Mesothelial cell of epicardium (in vitro differentiated cells): ENCODE measurements around the gene UTP14C. TPM values are rescaled to one million over a fixed set of nuclear protein-coding genes. Genes with fewer than 3 reads are reported as not detected.

Experiments used
- DNase-seq, 2 experiments: peaks; one replicate each; pipeline ENCODE4 v3.0.0; 2021; ENCODE audit warnings: low spot score in 2 of 2; ENCODE audit not compliant: unreplicated experiment in 2 of 2
- H3K27ac Mint-ChIP-seq: 2 replicates; pipeline ENCODE4 v1.8.0; 2021; ENCODE audit warnings: mixed read lengths
- H3K27me3 Mint-ChIP-seq: 2 replicates; pipeline ENCODE4 v1.8.0; 2021; ENCODE audit warnings: low read depth, mixed read lengths
- H3K36me3 Mint-ChIP-seq: 2 replicates; pipeline ENCODE4 v1.8.0; 2021; ENCODE audit warnings: mixed read lengths
- H3K4me1 Mint-ChIP-seq: 2 replicates; pipeline ENCODE4 v1.8.0; 2021; ENCODE audit warnings: mixed read lengths
- H3K4me3 Mint-ChIP-seq: 2 replicates; pipeline ENCODE4 v1.8.0; 2021; ENCODE audit warnings: mild to moderate bottlenecking, moderate library complexity, mixed read lengths
- H3K9me3 Mint-ChIP-seq: 2 replicates; pipeline ENCODE4 v1.8.0; 2021; ENCODE audit warnings: mixed read lengths
- total RNA-seq: library from RNA; stranded (reverse); gene quantifications from 3 replicates; pipeline ENCODE4 v1.2.1, GENCODE V29; 2021
- TF ChIP-seq, protein P1 (sequence below): fragments of 200-600 bp; sonication (generic); IDR thresholded peaks from one replicate; pipeline ENCODE4 v1.5.0; 2021; ENCODE audit warnings: antibody characterized with exemption; ENCODE audit not compliant: unreplicated experiment

The UTP14C gene
- total RNA-seq, 1 donor from 2014 or later: 27.1 TPM

DNA sequence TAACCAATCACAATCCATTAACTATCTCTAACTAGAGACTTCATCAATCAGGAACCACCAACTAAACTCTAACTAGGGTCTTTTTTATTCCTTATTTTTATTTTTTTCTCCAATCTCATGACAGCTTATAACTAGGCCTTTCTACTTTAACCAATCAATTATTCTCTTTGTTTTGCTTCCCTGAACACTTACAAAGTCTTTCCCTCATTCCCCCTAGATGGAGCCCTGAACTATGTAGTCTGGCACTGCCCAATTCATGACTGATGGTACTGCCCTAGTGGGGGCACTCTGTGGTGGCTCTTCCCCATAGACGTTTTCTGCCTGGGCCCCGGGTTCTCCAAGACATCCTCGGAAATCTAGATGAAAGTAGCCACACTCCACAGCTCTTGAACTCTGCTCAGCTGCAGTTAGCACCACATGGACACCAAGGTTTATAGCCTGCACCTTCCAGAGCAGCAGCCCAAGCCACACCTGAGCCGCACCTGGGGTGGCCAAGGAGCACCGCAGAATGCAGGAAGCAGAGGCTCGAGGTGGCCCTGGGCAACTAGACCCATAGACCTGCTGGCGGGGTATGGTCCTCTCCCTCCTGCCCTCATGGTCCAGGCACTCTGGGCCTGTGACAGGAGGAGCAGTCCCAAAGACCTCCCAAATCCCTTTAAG lies 19.9 kb upstream of the UTP14C start:
- DNase-seq: no peak
- peaks cover 56% of the 10 kb centered on the region for H3K4me1 Mint-ChIP-seq
- peak overlapping the region; percentile 60 for H3K27ac Mint-ChIP-seq
- no peaks in the 10 kb centered on the region for H3K27me3 Mint-ChIP-seq
- TF ChIP-seq, protein P1, sequence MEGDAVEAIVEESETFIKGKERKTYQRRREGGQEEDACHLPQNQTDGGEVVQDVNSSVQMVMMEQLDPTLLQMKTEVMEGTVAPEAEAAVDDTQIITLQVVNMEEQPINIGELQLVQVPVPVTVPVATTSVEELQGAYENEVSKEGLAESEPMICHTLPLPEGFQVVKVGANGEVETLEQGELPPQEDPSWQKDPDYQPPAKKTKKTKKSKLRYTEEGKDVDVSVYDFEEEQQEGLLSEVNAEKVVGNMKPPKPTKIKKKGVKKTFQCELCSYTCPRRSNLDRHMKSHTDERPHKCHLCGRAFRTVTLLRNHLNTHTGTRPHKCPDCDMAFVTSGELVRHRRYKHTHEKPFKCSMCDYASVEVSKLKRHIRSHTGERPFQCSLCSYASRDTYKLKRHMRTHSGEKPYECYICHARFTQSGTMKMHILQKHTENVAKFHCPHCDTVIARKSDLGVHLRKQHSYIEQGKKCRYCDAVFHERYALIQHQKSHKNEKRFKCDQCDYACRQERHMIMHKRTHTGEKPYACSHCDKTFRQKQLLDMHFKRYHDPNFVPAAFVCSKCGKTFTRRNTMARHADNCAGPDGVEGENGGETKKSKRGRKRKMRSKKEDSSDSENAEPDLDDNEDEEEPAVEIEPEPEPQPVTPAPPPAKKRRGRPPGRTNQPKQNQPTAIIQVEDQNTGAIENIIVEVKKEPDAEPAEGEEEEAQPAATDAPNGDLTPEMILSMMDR: no peak
- H3K4me3 Mint-ChIP-seq: no peak overlapping the region
- H3K9me3 Mint-ChIP-seq: no peaks in the 10 kb centered on the region
- H3K36me3 Mint-ChIP-seq: peaks cover 13% of the 10 kb centered on the region

DNA sequence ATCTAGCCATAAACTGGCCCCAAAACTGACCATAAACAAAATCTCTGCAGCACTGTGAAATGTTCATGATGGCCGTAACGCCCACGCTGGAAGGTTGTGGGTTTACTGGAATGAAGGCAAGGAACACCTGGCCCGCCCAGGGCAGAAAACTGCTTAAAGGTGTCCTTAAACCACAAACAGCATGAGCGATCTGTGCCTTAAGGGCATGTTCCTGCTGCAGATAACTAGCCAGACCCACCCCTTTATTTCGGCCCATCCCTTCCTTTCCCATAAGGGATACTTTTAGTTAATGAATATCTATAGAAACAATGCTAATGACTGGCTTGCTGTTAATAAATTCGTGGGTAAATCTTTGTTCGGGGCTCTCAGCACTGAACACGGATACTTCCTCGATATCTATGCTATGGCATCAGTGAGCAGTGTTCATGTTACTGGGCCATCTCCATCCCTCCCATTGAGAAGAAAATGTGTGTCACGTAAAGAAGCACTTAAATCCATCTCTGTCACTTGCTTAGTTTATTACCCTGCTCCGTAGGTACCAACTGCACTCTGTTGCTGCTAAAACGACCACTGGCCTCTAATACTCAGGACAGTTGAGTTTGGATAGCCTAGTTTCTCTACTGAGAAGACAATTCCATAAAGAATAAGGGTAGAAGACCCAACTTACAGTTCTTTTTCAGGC lies 18.5 kb upstream of the UTP14C start:
- DNase-seq: no peak
- Mint-ChIP-seq H3K27ac (no peak overlapping the region), H3K27me3 (no peaks in the 10 kb centered on the region), H3K4me1 (peaks cover 57% of the 10 kb centered on the region), H3K9me3 (no peaks in the 10 kb centered on the region), H3K36me3 (peaks cover 13% of the 10 kb centered on the region), H3K4me3 (no peak overlapping the region)
- TF ChIP-seq, protein P1: no peak

DNA sequence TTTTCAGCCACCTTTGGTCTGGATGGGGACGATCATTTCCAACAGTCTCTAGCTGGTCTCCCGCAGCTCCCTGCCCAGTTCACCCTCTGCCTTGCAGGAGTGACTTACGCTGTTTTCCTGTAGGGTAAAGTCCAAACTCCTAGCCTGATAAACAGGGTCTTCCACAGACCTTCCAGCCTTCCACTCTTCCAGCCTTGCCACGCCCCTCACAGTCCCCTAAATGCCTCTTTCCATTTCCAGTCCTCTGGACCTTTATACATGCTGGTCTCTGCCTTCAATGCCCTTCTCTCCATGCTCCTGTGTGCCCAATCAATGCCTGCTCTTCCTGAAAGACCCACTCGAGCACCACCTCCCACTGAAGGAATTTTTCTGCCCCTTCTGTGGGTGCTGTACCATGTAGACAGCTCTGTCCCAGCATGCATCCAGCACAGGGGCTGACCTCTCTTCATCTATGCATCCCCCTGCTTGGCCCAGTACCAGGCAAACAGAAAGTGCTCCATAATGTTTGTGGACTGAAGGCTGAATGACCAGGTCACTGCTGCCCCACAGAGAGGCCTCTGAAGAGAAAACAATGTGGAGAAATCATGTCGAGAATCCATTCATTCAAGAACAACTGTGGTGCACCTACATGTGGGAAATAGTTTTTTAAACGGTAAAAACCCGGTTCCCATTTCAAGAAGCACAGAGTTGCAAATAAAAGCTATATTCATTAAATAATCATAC lies 17.8 kb upstream of the UTP14C start:
- no peaks in the 10 kb centered on the region for H3K27me3 Mint-ChIP-seq
- H3K36me3 Mint-ChIP-seq: peaks cover 13% of the 10 kb centered on the region
- no peak overlapping the region for H3K27ac Mint-ChIP-seq
- no peaks in the 10 kb centered on the region for H3K9me3 Mint-ChIP-seq
- peaks cover 54% of the 10 kb centered on the region for H3K4me1 Mint-ChIP-seq
- TF ChIP-seq, protein P1: no peak
- no peak for DNase-seq
- H3K4me3 Mint-ChIP-seq: no peak overlapping the region

DNA sequence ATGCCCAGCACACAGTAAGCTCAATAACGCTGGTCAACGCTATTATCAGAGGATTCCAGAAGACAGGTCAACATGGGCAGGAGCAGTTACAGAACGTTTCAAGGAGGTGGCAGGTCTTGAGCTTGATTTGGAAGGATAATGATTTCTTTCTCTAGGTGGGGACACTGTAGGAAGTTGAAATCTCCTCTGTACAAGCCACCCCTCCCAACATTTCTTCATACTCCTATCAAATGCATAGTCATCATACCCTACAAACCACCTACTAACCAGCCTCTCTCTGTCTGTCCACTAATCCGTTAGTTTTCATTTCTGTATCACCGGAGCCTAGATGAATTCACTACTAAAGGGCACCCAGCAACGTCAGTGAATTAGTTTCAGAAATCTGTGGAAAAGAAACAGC lies 14.5 kb upstream of the UTP14C start:
- no peak for DNase-seq
- H3K36me3 Mint-ChIP-seq: peaks cover 13% of the 10 kb centered on the region
- no peaks in the 10 kb centered on the region for H3K27me3 Mint-ChIP-seq
- peak overlapping the region; percentile 95 for H3K4me3 Mint-ChIP-seq
- TF ChIP-seq, protein P1: no peak
- H3K9me3 Mint-ChIP-seq: no peaks in the 10 kb centered on the region
- H3K4me1 Mint-ChIP-seq: peaks cover 46% of the 10 kb centered on the region
- H3K27ac Mint-ChIP-seq: peak overlapping the region; percentile 69

DNA sequence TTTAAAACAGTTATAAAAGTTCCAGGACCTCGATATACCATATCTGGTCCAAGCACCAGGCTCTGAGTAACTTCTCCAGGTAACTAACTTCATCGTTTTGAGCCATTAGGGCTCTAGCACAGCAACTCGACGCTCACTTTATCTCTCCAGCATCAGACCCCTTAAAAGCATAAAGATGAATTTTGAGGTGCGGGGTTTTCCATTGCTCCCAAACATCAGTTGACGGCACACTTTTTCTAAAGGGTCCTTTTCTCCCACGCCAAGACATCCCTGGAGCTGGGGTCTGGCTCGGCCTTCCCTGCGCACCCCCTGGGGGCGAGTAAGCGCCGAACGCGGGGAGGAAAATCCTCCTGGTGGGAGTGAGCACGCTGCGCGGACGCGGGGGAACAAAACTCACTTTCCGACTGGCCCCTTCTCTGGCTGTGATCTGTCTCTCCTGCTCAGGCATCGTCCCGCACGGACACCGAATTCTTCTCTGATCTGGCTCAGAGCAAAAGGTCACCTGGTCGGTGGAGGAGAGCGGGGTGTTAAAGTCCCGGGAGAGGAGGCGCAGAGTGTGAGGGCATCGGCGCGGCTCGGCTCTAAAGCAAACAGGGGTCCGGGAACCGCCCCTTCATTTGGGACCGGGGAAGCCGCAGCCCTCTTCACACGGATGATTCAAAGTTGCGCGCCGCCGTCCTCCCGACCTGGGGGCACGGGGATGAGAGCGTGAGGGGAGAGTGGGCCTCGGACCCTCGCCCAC lies 13.4 kb upstream of the UTP14C start, which contains the start of gene ATP7B:
ATP7B (minus strand) TSS at position 561 of the 742 bp plus-strand sequence; CDS start at position 448, 113 bp downstream.
- no peaks in the 10 kb centered on the region for H3K27me3 Mint-ChIP-seq
- DNase-seq: peak in 1 of 2 experiments; percentile 59
- H3K4me3 Mint-ChIP-seq: peak within 1 kb of the TSS; percentile 95
- peaks cover 20% of the 10 kb centered on the region for H3K36me3 Mint-ChIP-seq
- peaks cover 41% of the 10 kb centered on the region for H3K4me1 Mint-ChIP-seq
- peak within 1 kb of the TSS; percentile 98 for H3K27ac Mint-ChIP-seq
- TF ChIP-seq, protein P1: no peak
- H3K9me3 Mint-ChIP-seq: peaks cover 5% of the 10 kb centered on the region
